Activated T-helper 2 cell treated with anti-CD3 and anti-CD28 coated beads, Interferon-gamma antibody, Interleukin-2, Interleukin-4, amounts not matched to agents 10 μg/mL and 5 μg/mL and 100 μg/mL, durations not matched to agents 14 hours and 24 hours and 36 hours (primary cell): Measurements from ENCODE around the gene SNX6. TPM values are rescaled to one million over a fixed set of nuclear protein-coding genes. Genes with fewer than 3 reads are reported as not detected.

Experiments used
- DNase-seq: peaks from one replicate; pipeline ENCODE4 v3.0.0; 2021; ENCODE audit warnings: low spot score
- H3K27ac Mint-ChIP-seq: one replicate; pipeline ENCODE4 v1.8.0; 2021; ENCODE audit warnings: mixed read lengths
- H3K27me3 Mint-ChIP-seq: one replicate; pipeline ENCODE4 v1.8.0; 2021; ENCODE audit warnings: low read depth, mixed read lengths
- H3K36me3 Mint-ChIP-seq: one replicate; pipeline ENCODE4 v1.8.0; 2021; ENCODE audit warnings: low read depth, mixed read lengths
- H3K4me1 Mint-ChIP-seq: one replicate; pipeline ENCODE4 v1.8.0; 2021; ENCODE audit warnings: low read depth, mixed read lengths
- H3K4me3 Mint-ChIP-seq: one replicate; pipeline ENCODE4 v1.8.0; 2021; ENCODE audit warnings: low read depth, mild to moderate bottlenecking, moderate library complexity, mixed read lengths
- H3K9me3 Mint-ChIP-seq: one replicate; pipeline ENCODE4 v1.8.0; 2021; ENCODE audit warnings: mixed read lengths
- intact Hi-C: fragments of 100-400 bp; cut with micrococcal nuclease; formaldehyde crosslinking; loops from one replicate; pipeline ENCODE4 v1.15.1; 2023
- total RNA-seq: library from RNA; stranded (reverse); gene quantifications from 2 replicates; pipeline ENCODE4 v1.2.3, GENCODE V29; 2022

Gene SNX6
- total RNA-seq, 1 donor from 2014 or later: 66.6 TPM

DNA sequence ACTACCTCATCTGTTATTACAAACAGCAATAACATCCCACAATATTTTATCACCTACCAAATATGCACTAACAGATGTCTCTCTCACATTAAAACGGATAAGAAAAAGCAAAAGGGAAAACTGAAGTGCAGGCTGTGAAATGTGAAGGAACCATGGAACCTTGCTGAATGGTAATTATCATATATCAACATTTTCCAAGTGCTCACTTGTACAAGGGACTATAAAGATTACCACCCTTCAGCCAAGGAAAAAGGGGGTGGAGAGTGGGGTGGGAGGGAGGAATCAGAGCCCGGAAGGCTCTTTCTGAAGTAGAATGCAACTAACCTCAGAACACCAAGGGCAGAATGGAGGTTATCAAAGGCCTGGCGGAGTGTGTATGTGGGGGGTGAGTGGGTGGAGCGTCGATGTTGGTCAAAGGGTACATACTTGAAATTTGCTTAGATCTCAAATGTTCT lies 1.2 kb downstream of the SNX6 start:
- Mint-ChIP-seq H3K4me3 (peak overlapping the region; percentile 95), H3K9me3 (no peaks in the 10 kb centered on the region), H3K36me3 (peaks cover 21% of the 10 kb centered on the region), H3K27ac (peak overlapping the region; percentile 93), H3K4me1 (peaks cover 9% of the 10 kb centered on the region), H3K27me3 (peaks cover 4% of the 10 kb centered on the region)
- peak; percentile 14 for DNase-seq
- intact Hi-C loops: no loop called here

DNA sequence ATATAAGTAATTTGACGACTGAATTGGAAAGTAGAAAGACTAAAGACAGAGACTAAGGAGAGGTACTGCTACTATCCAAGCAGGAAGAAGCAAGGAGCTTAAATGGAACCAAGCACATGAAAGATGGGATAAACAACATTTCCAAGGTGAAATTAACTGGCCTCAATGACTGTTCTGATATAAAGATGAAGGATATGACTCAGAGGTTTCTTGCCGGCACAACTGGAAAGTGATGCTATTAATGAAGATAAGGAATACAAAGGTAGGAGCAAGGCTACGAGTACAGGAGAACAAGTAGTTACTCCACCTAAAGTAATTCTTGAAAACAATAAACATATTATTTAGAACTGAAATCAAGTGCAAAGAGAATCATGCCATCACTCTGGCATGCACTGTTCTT lies 6.4 kb downstream of the SNX6 start:
- no peak overlapping the region for H3K27ac Mint-ChIP-seq
- H3K36me3 Mint-ChIP-seq: peaks cover 50% of the 10 kb centered on the region
- H3K27me3 Mint-ChIP-seq: no peaks in the 10 kb centered on the region
- no peak for DNase-seq
- H3K4me3 Mint-ChIP-seq: no peak overlapping the region
- H3K4me1 Mint-ChIP-seq: peaks cover 17% of the 10 kb centered on the region
- no peaks in the 10 kb centered on the region for H3K9me3 Mint-ChIP-seq
- intact Hi-C loops: no loop called here

DNA sequence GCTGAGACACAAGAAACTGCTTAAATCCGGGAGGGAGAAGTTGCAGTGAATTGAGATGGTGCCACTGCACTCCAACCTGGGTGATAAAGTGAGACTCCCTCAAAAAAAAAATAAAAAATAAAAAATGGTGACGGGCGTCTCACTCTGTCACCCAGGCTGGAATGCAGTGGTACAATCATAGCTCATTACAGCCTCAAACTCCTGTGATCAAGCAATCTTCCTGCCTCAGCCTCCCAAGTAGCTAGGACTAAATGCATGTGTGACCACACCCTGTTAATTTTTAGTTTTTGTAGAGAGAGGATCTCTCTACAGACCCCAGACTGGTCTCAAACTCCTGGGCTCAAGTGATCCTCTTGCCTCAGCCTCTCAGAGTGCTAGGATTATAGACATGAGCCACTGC lies 9.1 kb downstream of the SNX6 start:
- H3K9me3 Mint-ChIP-seq: no peaks in the 10 kb centered on the region
- no peak overlapping the region for H3K27ac Mint-ChIP-seq
- no peak overlapping the region for H3K4me3 Mint-ChIP-seq
- intact Hi-C loops: no loop called here
- H3K4me1 Mint-ChIP-seq: peaks cover 16% of the 10 kb centered on the region
- peaks cover 58% of the 10 kb centered on the region for H3K36me3 Mint-ChIP-seq
- DNase-seq: no peak
- no peaks in the 10 kb centered on the region for H3K27me3 Mint-ChIP-seq

DNA sequence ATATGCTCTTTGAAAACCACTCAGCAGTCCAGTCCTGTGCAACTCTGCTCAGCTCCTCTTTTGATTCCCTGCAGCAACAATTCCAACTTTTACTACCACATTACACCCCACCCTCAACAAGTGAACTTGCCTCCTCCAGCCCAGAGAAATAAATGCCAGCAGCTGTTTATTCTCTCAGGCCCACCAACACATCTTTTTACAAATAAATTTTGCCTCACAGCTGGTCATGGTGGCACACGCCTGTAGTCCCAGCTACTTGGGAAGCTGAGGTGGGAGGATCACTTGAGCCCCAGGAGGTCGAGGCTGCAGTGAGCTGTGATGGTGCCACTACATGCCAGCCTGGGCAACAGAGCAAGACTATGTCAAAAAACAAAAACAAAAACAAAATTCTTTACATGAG lies 9.8 kb downstream of the SNX6 start:
- H3K4me3 Mint-ChIP-seq: no peak overlapping the region
- H3K4me1 Mint-ChIP-seq: peaks cover 16% of the 10 kb centered on the region
- no peaks in the 10 kb centered on the region for H3K27me3 Mint-ChIP-seq
- H3K9me3 Mint-ChIP-seq: no peaks in the 10 kb centered on the region
- H3K36me3 Mint-ChIP-seq: peaks cover 54% of the 10 kb centered on the region
- H3K27ac Mint-ChIP-seq: no peak overlapping the region
- intact Hi-C loops: no loop called here
- DNase-seq: no peak

DNA sequence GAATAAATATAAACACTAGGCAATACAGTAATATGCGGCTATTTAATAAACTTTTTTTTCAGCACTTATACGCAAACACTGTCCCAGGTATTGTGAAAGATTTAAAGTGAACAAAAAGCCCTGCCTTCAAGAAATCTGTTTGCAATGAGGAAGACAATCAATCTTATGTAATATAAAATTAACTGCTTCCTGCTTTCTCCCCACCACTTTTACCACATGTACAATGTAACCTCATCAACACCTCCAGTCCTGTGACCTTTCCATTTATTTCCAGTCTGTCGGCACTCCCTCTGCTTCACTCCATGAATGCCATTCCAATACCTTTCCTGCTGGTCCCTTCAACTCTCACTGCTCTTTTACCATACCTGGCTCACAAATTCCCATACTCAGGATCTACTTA lies 10.5 kb downstream of the SNX6 start:
- Mint-ChIP-seq H3K27ac (no peak overlapping the region), H3K4me1 (peaks cover 20% of the 10 kb centered on the region), H3K4me3 (no peak overlapping the region), H3K9me3 (no peaks in the 10 kb centered on the region), H3K36me3 (peaks cover 55% of the 10 kb centered on the region), H3K27me3 (no peaks in the 10 kb centered on the region)
- intact Hi-C loops: no loop called here
- DNase-seq: no peak

DNA sequence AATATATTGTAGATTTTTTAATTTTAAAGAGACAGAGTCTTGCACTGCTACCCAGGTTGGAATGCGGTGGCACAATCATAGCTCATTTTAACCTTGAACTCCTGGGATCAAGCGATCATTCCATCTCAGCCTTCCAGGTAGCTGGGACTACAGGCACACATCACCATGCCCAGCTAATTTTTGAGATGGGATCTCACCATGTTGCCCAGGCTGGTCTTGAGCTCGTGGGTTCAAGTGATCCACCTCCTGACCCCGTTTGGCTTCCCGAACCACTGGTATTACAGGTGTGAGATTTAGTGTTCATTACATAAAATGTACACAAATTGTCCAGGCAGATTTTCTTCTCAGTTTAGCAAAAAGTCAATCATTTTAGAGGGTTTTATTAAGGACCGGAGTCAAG lies 13.6 kb downstream of the SNX6 start:
- intact Hi-C loops: no loop called here
- H3K27ac Mint-ChIP-seq: no peak overlapping the region
- DNase-seq: no peak
- H3K27me3 Mint-ChIP-seq: no peaks in the 10 kb centered on the region
- H3K36me3 Mint-ChIP-seq: peaks cover 50% of the 10 kb centered on the region
- H3K4me3 Mint-ChIP-seq: no peak overlapping the region
- peaks cover 7% of the 10 kb centered on the region for H3K4me1 Mint-ChIP-seq
- no peaks in the 10 kb centered on the region for H3K9me3 Mint-ChIP-seq

DNA sequence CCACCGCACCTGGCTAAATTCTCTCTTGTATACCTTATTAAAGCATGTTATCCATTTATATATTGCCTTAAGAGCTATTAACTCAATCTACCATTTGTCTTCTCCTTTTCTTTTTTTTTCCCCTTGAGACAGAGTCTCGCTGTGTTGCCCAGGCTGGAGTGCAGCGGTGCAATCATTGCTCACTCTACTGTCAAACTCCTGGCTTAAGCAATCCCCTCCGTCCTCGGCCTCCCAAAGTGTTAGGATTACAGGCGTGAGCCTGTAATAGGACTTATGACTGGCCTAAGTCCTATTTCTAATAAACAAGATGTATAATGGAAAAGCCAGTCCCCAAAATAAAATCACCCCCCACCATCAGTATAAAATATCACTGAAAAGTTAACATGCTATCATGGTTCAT lies 14.4 kb downstream of the SNX6 start:
- no peak overlapping the region for H3K4me3 Mint-ChIP-seq
- H3K27ac Mint-ChIP-seq: no peak overlapping the region
- DNase-seq: no peak
- H3K27me3 Mint-ChIP-seq: no peaks in the 10 kb centered on the region
- no peaks in the 10 kb centered on the region for H3K9me3 Mint-ChIP-seq
- intact Hi-C loops: no loop called here
- peaks cover 7% of the 10 kb centered on the region for H3K4me1 Mint-ChIP-seq
- peaks cover 45% of the 10 kb centered on the region for H3K36me3 Mint-ChIP-seq

DNA sequence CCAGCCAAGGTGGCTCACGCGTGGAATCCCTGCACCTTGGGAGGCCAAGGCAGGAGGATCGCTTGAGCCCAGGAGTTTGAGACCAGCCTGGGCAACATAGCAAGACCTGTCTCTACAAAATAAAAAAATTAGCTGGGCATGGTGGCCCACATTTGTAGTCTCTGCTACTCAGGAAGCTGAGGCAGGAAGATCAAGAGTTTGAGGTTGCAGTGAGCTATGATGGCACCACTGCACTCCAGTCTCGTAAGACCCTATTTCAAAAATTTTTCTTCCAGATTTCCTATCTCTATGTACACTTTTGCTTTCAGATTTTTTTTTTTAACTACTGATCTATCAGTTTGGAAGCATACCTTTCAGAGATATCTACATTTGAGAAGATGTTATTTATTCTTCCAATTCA lies 15.3 kb downstream of the SNX6 start:
- intact Hi-C loops: no loop called here
- H3K36me3 Mint-ChIP-seq: peaks cover 37% of the 10 kb centered on the region

DNA sequence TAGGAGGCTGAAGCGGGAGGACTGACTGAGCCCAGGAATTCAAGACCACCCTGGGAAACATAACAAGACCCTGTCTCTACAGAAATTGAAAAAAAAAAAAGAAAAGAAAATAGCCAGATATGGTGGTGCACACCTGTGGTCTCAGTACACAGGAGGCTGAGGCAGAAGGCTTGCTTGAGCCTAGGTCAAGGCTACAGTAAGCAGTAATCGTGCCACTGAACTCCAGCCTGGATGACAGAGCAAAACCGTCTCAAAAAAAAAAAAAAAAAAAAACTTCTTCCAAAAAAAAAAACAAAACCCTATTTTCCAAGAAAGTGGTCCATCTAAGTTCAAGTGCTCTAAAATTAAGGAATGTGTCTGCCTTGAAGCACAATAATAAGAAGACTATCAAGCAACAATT lies 19.8 kb downstream of the SNX6 start:
- DNase-seq: no peak
- Mint-ChIP-seq H3K36me3 (peaks cover 43% of the 10 kb centered on the region), H3K27me3 (no peaks in the 10 kb centered on the region), H3K9me3 (no peaks in the 10 kb centered on the region), H3K27ac (no peak overlapping the region), H3K4me1 (peaks cover 3% of the 10 kb centered on the region), H3K4me3 (no peak overlapping the region)
- intact Hi-C loops: no loop called here

More for the DNA sequence above, 15.3 kb downstream of the SNX6 start:
- peaks cover 3% of the 10 kb centered on the region for H3K4me1 Mint-ChIP-seq
- H3K27ac Mint-ChIP-seq: peak overlapping the region; percentile 52
- H3K4me3 Mint-ChIP-seq: no peak overlapping the region
- no peak for DNase-seq
- no peaks in the 10 kb centered on the region for H3K9me3 Mint-ChIP-seq
- no peaks in the 10 kb centered on the region for H3K27me3 Mint-ChIP-seq

DNA sequence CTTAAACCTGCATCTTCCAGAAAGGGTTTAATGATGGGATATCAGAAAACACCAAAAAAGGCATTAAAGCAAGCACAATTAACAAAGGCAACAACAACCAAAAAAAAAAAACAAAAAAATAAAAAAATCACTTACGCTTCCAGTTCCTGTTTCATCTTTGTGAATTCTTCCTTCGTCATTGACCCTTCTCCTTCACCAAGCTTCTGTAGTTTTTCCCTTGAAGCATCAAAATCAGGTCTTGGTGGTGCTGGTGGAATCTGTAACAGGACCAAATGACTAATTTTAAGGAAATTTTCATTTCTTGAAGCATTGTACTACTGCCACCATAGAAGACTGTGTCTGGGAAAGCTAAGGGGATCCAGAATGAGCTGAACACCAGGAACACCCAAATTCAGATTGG lies 24.5 kb downstream of the SNX6 start:
- peaks cover 2% of the 10 kb centered on the region for H3K4me1 Mint-ChIP-seq
- no peak overlapping the region for H3K27ac Mint-ChIP-seq
- no peak for DNase-seq
- H3K27me3 Mint-ChIP-seq: no peaks in the 10 kb centered on the region
- no peaks in the 10 kb centered on the region for H3K9me3 Mint-ChIP-seq
- intact Hi-C loops: no loop called here
- no peak overlapping the region for H3K4me3 Mint-ChIP-seq
- H3K36me3 Mint-ChIP-seq: peaks cover 59% of the 10 kb centered on the region

DNA sequence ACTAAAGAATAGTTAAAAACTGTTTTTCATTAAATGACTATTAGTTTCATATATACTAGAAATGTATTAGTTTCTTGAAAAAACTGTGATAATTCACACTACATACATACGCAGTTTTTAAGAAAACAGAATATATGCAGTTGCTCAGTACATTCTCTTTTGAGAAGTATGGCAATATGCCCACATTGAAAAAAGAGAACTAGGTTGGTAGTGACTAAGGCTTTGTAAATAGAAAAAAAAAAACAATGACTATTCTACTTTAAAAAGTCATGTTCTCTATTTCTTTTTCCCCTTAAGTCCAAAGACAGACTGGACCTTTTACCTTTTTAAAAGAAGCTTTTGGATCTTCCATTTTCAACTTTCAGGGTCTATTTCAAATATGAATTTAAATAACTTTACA lies 25.0 kb downstream of the SNX6 start:
- peaks cover 62% of the 10 kb centered on the region for H3K36me3 Mint-ChIP-seq
- intact Hi-C loops: no loop called here
- H3K4me1 Mint-ChIP-seq: peaks cover 2% of the 10 kb centered on the region
- no peak overlapping the region for H3K4me3 Mint-ChIP-seq
- H3K9me3 Mint-ChIP-seq: no peaks in the 10 kb centered on the region
- no peak for DNase-seq
- no peak overlapping the region for H3K27ac Mint-ChIP-seq
- no peaks in the 10 kb centered on the region for H3K27me3 Mint-ChIP-seq

DNA sequence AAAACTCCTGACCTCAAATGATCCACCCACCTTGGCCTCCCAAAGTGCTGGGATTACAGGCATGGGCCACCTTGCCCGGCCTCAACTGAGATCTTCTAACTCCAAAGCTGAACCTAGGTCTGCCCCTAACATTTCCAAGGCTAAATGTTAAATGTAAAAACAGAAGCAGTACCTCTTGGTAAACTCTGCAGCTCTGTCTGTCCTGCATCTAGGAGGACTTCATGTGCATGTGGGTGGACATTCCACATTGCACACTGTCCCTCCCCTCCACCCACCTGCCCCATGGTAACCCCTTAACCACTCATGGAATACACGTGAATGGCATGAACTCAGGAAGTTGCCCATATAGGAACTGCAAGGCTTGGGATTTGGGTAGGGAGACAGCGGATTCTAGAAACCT lies 33.1 kb downstream of the SNX6 start:
- intact Hi-C loops: no loop called here
- Mint-ChIP-seq H3K36me3 (peaks cover 64% of the 10 kb centered on the region), H3K27ac (no peak overlapping the region), H3K4me3 (no peak overlapping the region), H3K9me3 (no peaks in the 10 kb centered on the region), H3K4me1 (no peaks in the 10 kb centered on the region), H3K27me3 (no peaks in the 10 kb centered on the region)
- no peak for DNase-seq

DNA sequence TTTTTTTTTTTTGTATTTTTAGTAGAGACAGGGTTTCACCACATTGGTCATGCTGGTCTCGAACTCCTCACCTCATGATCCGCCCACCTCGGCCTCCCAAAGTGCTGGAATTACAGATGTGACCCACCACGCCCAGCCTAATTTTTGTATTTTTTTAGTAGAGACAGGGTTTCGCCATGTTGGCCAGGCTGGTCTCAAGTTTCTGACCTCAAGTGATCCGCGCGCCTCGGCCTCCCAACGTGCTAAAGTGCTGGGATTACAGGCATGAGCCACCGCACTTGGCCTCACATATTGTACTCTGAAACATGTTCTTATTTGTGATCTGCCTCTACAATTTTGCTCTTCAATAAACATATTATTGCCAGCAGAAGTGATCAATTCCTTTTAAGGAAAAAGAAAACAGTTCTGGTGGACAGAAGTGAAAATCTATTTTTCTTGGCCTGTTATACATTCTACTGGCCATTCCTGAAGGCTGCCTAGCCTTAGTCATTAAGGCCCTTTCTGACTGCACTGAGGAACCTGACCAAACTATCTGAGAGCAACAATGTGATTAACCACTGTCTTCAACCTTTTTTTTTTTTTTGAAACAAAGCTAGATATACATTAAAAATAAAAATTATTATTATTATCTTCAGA lies 36.1 kb downstream of the SNX6 start:
- Mint-ChIP-seq H3K27ac (no peak overlapping the region), H3K4me1 (no peaks in the 10 kb centered on the region), H3K27me3 (no peaks in the 10 kb centered on the region), H3K9me3 (no peaks in the 10 kb centered on the region), H3K4me3 (no peak overlapping the region), H3K36me3 (peaks cover 67% of the 10 kb centered on the region)
- no peak for DNase-seq
- intact Hi-C loops: no loop called here

DNA sequence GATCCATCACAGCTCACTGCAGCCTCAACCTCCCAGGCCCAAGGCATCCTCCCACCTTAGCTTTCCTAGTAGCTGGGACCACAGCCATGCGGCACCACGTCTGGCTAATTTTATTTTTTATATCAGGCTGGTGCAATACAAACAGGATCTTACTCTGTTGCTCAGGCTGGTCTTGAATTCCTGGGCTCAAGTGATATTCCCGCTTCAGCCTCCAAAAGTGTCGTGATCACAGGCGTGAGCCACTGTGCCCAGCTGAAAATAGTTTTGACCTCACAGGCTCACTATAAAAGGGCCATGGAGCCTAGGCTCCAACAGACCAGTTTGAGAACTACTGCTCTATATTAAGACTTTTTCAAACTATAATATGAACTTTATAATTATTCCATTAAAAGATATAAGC lies 37.3 kb downstream of the SNX6 start:
- Mint-ChIP-seq H3K36me3 (peaks cover 61% of the 10 kb centered on the region), H3K9me3 (no peaks in the 10 kb centered on the region), H3K27me3 (no peaks in the 10 kb centered on the region), H3K27ac (no peak overlapping the region), H3K4me3 (no peak overlapping the region), H3K4me1 (no peaks in the 10 kb centered on the region)
- no peak for DNase-seq
- intact Hi-C loops: no loop called here
